Activated CD4-positive, alpha-beta T cell treated with anti-CD3 and anti-CD28 coated beads, Interleukin-2, amount 10 ng/mL, durations not matched to agents 7 days and 5 days (primary cell): Measurements from ENCODE around the gene SNRNP25. TPM values are rescaled to one million over a fixed set of nuclear protein-coding genes. Genes with fewer than 3 reads are reported as not detected.

ENCODE experiments used
- CTCF ChIA-PET: fragments of 350-600 bp; sonication (Branson Sonifier 250); formaldehyde crosslinking; loops from one replicate; lab custom pipeline; 2021; ENCODE audit warnings: antibody characterized with exemption; lab: Charles Lee
- POLR2A ChIA-PET: fragments of 350-600 bp; sonication (Branson Sonifier 250); formaldehyde crosslinking; loops from one replicate; lab custom pipeline; 2021; ENCODE audit warnings: antibody characterized with exemption; lab: Charles Lee
- DNase-seq: peaks from one replicate; pipeline ENCODE4 v3.0.0-alpha.2; 2020
- H3K27ac Mint-ChIP-seq: one replicate; pipeline ENCODE4 v1.8.0; 2021; ENCODE audit warnings: mild to moderate bottlenecking, moderate library complexity, mixed read lengths
- H3K27me3 Mint-ChIP-seq: one replicate; pipeline ENCODE4 v1.8.0; 2021; ENCODE audit warnings: mixed read lengths
- H3K36me3 Mint-ChIP-seq: one replicate; pipeline ENCODE4 v1.8.0; 2021; ENCODE audit warnings: low read depth, mixed read lengths
- H3K4me1 Mint-ChIP-seq: one replicate; pipeline ENCODE4 v1.8.0; 2021; ENCODE audit warnings: mixed read lengths
- H3K4me3 Mint-ChIP-seq: one replicate; pipeline ENCODE4 v1.8.0; 2021; ENCODE audit warnings: mild to moderate bottlenecking, moderate library complexity, mixed read lengths
- H3K9me3 Mint-ChIP-seq: one replicate; pipeline ENCODE4 v1.8.0; 2021; ENCODE audit warnings: mixed read lengths
- total RNA-seq, 2 experiments: library from RNA; stranded (reverse); gene quantifications; one replicate each; pipeline ENCODE4 v1.2.3, GENCODE V29; 2021

Gene SNRNP25
- total RNA-seq, 2 experiments from 2014 or later: 41.1 to 45.6 TPM

DNA sequence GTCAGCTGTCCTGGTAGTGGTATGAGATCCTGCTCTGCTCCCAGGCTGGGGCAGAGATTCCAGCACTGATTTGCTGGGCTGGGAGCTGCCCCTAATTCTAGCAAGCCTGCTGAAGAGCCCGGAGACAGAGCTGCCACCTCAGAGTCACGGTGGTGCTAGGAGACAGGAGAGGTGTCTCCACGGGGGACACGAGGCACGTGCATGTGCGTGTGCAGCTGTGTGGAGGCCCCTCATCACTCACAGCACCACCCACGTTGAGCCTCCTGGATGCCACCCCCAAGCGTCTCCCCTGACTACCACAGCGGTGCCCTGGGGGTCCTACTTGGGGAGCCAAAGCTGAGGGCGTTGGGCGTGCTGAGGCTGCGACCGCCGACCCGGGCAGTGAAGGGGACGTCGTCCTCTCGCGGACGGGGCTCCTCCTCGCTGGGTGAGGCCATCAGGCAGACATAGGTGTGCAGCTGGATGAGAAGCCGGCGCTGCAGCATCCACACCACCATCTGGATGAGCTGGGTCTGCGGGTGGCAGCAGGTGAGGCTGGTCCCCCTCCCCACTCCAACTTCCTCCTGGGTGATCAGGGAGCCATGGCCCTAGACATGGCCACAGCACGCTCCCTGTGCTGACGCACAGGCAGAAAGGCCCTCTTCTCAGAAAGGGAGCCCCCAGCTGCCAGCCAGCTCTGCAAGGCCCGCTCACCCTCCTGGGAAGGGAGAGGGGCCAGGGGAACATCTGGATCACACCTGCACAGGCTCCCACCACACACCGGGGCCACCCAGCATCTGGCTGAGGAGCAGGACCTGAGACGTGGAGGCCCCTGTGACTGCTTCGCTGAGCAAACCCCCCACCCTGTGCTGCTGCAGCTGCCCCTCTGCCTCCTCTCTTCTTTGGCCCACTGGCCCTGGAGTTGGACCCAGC, 36.0 kb downstream of the SNRNP25 start:
- no peaks in the 10 kb centered on the region for H3K27me3 Mint-ChIP-seq
- ChIA-PET POLR2A (no interaction called here), CTCF (interaction anchor here (0.8 to 2.2 kb wide), 3 partner anchors 15 to 24 kb away, joined by 3 to 9 read pairs (median 6); no protein-coding TSS in a partner anchor)
- peaks cover 11% of the 10 kb centered on the region for H3K36me3 Mint-ChIP-seq
- H3K27ac Mint-ChIP-seq: no peak overlapping the region
- peaks cover 15% of the 10 kb centered on the region for H3K4me1 Mint-ChIP-seq
- H3K4me3 Mint-ChIP-seq: no peak overlapping the region
- H3K9me3 Mint-ChIP-seq: no peaks in the 10 kb centered on the region
- no peak for DNase-seq

DNA sequence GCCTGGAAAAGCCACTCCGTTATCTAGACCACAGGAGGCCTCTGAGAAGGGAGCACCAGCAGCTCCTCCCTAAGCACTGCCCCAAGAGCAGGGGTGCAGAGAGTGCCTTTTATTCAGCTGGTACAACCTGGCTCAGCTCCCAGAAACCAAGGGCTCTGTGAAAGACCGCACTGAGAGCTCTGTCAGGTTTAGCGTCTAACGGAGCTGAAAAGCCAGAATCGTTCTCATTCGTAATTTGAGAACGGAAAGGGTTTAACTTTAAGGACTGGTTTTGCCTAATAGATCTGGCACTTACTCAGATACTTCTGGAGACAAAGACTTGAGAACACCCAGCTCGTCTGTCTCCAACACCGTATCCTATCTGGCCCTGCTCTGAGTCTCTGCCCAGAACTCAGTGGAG, 37.9 kb downstream of the SNRNP25 start:
- CTCF ChIA-PET: interaction anchor here (8.8 kb wide), 1 partner anchor 25 kb away, joined by 169 read pairs; the partner anchor contains the start of gene RHBDF1
- Mint-ChIP-seq H3K36me3 (peaks cover 5% of the 10 kb centered on the region), H3K27ac (no peak overlapping the region), H3K9me3 (no peaks in the 10 kb centered on the region), H3K27me3 (no peaks in the 10 kb centered on the region), H3K4me3 (no peak overlapping the region), H3K4me1 (no peaks in the 10 kb centered on the region)
- no peak for DNase-seq
- POLR2A ChIA-PET: no interaction called here

DNA sequence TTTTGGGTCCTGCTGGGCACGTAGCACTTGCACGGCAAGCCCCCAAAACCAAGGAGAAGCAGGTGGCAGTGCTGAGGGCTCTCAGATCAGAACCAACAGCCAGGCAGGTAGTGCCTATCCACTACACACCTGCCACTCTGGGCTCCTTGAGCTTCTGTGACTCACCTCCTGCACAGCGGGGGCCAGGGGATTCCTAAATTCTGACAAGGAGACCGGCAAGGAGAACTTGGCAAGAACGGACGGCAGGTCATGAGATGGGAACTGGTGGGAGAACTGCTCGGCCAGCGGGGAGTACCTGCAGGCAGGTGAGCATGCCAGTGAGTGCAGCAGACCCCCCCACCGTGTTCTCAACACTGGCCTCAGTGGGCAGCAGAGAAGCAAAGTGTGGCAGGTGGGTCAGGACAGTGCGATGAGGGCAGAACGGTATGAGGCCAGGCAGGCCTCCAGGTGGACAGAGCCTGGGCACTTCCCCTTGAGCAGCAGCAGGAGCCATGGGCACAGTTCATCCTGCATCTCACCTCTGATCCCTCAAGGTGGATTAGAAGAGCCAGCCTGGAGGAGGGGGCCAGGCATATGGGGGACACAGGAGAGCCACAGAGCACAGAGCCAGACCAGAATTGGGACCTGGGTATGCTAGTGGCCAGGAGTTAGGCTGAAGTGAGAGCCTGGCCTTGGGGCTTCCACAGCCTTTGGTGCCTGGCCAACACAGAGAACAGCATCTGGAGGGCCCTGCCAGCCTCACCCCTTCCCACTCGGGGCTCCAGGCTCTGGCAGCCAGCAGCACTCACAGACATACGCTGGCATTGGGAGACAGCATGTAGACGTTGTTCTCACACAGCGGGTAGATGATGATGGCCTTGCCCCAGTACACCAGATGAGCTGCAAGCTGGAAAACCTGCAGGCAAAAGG, 39.1 kb downstream of the SNRNP25 start:
- H3K4me1 Mint-ChIP-seq: peaks cover 7% of the 10 kb centered on the region
- no peak for DNase-seq
- H3K4me3 Mint-ChIP-seq: no peak overlapping the region
- H3K36me3 Mint-ChIP-seq: peaks cover 5% of the 10 kb centered on the region
- CTCF ChIA-PET: interaction anchor here (1.1 to 8.8 kb wide), 3 partner anchors 16 to 26 kb away, joined by 3 to 169 read pairs (median 5); partner anchors contain the start of gene RHBDF1
- no peaks in the 10 kb centered on the region for H3K9me3 Mint-ChIP-seq
- no peak overlapping the region for H3K27ac Mint-ChIP-seq
- POLR2A ChIA-PET: interaction anchor here (0.6 kb wide), 1 partner anchor 1058 kb away, joined by 3 read pairs; no protein-coding TSS in a partner anchor
- H3K27me3 Mint-ChIP-seq: no peaks in the 10 kb centered on the region

DNA sequence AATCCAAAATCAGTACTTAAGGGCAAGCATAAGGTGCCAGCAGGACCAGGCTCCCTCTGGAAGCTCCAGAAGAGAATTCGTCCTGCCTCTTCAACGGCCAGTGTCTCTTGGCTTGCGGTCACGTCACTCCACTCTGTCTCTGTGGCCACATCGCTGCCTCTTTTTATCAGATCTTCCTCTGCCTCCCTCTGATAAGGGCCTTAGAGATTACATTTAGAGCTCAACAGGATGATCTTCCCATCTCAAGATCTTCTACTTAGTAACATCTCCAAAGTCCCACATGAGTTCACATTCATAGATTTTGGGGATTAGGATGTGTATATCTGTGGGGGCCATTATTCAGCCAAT, 41.3 kb downstream of the SNRNP25 start:
- Mint-ChIP-seq H3K4me1 (peaks cover 8% of the 10 kb centered on the region), H3K9me3 (no peaks in the 10 kb centered on the region), H3K36me3 (peaks cover 5% of the 10 kb centered on the region), H3K27ac (no peak overlapping the region), H3K27me3 (no peaks in the 10 kb centered on the region), H3K4me3 (no peak overlapping the region)
- ChIA-PET CTCF (interaction anchor here (0.5 to 8.8 kb wide), 7 partner anchors 10 to 200 kb away, joined by 3 to 169 read pairs (median 3); partner anchors contain the start of genes MPG and RHBDF1), POLR2A (no interaction called here)
- DNase-seq: no peak

DNA sequence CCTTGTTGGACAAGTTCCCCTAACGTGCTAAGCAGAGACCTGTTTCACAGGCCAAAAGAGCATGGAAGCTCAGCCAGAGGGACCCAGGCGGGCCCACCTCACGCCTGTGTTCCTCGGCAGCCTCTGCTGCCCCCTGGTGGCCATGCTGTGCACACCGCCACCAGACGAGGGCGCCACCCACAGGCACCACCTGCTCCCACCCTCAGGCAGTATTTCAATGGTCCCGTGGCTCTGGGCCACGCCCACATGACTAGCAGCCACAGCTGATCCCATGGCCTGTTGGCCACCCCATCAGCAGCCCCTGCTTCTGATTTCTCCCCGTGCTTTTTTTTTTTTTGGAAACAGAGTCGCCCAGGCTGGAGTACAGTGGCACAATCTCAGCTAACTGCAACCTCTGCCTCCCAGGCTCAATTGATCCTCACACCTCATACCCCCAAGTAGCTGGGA, 43.3 kb downstream of the SNRNP25 start:
- Mint-ChIP-seq H3K9me3 (no peaks in the 10 kb centered on the region), H3K27me3 (no peaks in the 10 kb centered on the region)

DNA sequence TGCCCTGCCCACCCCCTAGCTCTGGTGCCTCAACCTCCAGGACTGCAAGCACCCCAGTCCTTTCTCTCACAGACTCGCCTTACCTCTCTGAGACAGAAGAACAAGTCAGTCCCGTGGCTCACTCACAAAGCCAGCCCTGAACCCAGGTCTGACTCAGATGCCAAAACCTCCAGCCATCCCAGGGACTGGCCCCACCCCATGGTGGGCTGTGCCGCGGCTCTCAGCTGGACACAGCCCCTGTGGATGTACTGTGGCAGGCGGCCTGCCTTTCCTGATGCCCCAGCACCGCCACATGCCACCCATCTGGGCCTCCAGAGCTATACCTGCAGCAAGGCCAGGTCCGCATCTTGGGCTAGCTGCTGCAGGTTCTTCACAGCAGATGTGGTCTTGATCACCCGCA, 44.2 kb downstream of the SNRNP25 start:
- POLR2A ChIA-PET: no interaction called here
- H3K36me3 Mint-ChIP-seq: no peaks in the 10 kb centered on the region
- H3K27ac Mint-ChIP-seq: no peak overlapping the region
- peaks cover 8% of the 10 kb centered on the region for H3K4me1 Mint-ChIP-seq
- H3K9me3 Mint-ChIP-seq: no peaks in the 10 kb centered on the region
- H3K27me3 Mint-ChIP-seq: no peaks in the 10 kb centered on the region
- H3K4me3 Mint-ChIP-seq: no peak overlapping the region
- no peak for DNase-seq
- CTCF ChIA-PET: interaction anchor here (0.7 to 8.8 kb wide), 12 partner anchors 9 to 264 kb away, joined by 3 to 169 read pairs (median 6); partner anchors contain the start of genes MPG and RHBDF1

More for the DNA sequence above, 43.3 kb downstream of the SNRNP25 start:
- peak; percentile 90 for DNase-seq
- H3K4me1 Mint-ChIP-seq: peaks cover 8% of the 10 kb centered on the region
- ChIA-PET CTCF (interaction anchor here (0.6 to 8.8 kb wide), 24 partner anchors 9 to 437 kb away, joined by 3 to 169 read pairs (median 4); partner anchors contain the start of genes FAM234A, MPG, POLR3K and RHBDF1), POLR2A (no interaction called here)
- H3K36me3 Mint-ChIP-seq: no peaks in the 10 kb centered on the region
- no peak overlapping the region for H3K4me3 Mint-ChIP-seq
- no peak overlapping the region for H3K27ac Mint-ChIP-seq

DNA sequence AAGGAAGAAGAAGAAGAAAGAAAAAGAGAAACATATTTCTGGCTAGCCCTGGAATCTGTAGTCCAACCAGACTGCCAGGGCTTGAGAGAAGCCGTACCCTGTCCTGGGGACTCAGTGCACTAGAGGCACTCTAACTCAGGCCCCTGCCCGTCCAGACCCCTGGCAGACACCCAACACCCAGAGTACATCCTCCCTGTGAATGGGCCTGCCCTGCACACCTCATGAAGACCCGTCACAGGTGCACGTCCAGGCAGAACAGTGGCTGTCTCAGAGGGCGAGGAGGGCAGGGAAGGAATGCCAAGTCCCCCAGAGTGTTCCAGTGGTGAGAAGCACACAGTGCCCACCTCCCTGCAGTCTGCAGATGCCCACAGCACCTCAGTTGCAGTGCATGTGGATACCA, 47.4 kb downstream of the SNRNP25 start:
- ChIA-PET CTCF (no interaction called here), POLR2A (no interaction called here)
- H3K9me3 Mint-ChIP-seq: no peaks in the 10 kb centered on the region
- peaks cover 8% of the 10 kb centered on the region for H3K4me1 Mint-ChIP-seq
- DNase-seq: no peak
- no peaks in the 10 kb centered on the region for H3K27me3 Mint-ChIP-seq
- H3K36me3 Mint-ChIP-seq: no peaks in the 10 kb centered on the region
- no peak overlapping the region for H3K27ac Mint-ChIP-seq
- no peak overlapping the region for H3K4me3 Mint-ChIP-seq

DNA sequence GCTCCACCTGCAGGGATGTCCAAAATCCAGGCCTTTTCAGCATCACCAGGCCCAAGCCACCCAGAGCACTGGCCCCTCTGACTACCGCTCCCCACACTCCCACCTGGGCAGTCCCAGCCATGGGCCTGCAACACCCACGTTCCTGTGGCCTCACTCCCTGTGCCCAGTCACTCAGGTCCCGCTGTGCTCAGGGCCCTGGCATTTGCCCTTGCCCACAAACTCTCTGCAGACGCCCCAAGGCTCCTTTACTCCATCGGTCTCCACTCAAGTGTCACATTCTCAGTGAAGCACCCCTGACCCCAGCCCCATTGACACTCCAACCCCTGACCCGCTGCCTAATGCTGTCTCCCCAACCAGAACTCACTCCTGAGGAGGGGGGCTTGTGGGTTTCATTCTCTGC, 48.0 kb downstream of the SNRNP25 start:
- POLR2A ChIA-PET: no interaction called here

DNA sequence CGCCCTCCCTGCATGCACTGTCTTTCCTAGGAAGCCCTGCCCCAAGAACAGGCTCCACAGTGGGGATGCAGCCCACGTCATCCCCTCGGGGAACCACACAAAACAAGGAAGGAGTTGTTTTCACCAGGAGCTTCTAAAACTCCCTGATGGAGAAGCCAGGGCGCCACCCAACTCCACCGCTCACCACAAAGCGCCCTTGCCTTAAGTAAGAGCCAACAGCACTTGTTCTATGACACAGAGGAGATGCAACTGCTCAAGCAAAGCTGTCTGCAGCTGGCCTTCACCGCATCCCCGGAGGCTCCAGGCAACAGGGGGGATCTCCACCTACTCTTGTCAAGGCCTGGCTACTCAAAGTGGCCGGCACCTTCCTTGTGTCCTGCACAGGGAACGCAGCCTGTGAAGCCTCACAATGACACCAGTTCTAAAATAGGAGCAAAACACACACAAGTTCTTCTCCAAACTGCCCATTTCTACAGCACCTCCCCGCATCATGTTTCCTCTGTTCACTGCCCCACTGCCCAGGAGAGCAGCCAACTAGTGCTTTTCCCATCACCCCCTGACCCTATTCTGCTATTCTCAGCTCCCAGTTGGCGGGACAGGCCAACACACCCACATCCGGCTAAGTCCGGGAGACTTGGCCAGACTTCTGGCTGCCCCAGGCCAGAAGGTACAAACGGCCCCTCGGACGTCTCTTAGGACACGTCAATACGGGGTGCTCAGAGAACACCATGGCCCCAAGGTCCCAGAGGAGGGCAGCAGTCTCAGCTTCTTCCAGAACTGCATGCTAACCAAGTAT, 48.6 kb downstream of the SNRNP25 start:
- no peaks in the 10 kb centered on the region for H3K27me3 Mint-ChIP-seq
- H3K4me3 Mint-ChIP-seq: no peak overlapping the region
- H3K36me3 Mint-ChIP-seq: no peaks in the 10 kb centered on the region
- peaks cover 4% of the 10 kb centered on the region for H3K4me1 Mint-ChIP-seq
- no peak for DNase-seq
- ChIA-PET CTCF (interaction anchor here (0.8 to 1.0 kb wide), 2 partner anchors 15 to 37 kb away, joined by 3 read pairs; no protein-coding TSS in a partner anchor), POLR2A (no interaction called here)
- H3K9me3 Mint-ChIP-seq: no peaks in the 10 kb centered on the region
- H3K27ac Mint-ChIP-seq: peak overlapping the region; percentile 58

More for the DNA sequence above, 48.0 kb downstream of the SNRNP25 start:
- CTCF ChIA-PET: interaction anchor here (0.8 to 1.0 kb wide), 2 partner anchors 16 to 36 kb away, joined by 3 read pairs; no protein-coding TSS in a partner anchor
- Mint-ChIP-seq H3K27me3 (no peaks in the 10 kb centered on the region), H3K9me3 (no peaks in the 10 kb centered on the region), H3K36me3 (no peaks in the 10 kb centered on the region), H3K27ac (no peak overlapping the region), H3K4me1 (peaks cover 7% of the 10 kb centered on the region), H3K4me3 (no peak overlapping the region)
- no peak for DNase-seq

DNA sequence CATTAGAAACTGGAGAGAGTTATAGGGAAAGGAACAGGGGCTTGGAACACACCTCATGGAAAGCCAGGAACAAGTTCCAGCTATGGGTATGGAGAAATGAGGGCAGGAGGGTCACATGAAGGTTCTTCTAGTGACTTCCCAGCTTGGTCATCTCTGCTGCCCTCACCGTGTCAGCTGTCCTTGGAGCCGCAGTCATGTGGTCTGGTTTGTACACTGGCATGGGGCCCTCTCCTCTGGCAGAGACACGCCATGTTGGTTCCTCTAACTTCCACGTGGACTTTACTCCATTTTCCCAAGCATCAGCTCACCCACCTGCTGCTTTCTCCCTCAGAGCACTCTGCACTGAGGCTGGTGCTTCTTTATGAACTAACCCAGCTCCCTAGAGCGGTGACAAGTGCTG, 50.7 kb downstream of the SNRNP25 start:
- Mint-ChIP-seq H3K9me3 (no peaks in the 10 kb centered on the region), H3K4me3 (no peak overlapping the region), H3K4me1 (peaks cover 2% of the 10 kb centered on the region), H3K27ac (no peak overlapping the region), H3K27me3 (no peaks in the 10 kb centered on the region), H3K36me3 (no peaks in the 10 kb centered on the region)
- ChIA-PET CTCF (interaction anchor here (0.6 to 1.4 kb wide), 5 partner anchors 12 to 232 kb away, joined by 3 to 6 read pairs (median 3); no protein-coding TSS in a partner anchor), POLR2A (no interaction called here)
- no peak for DNase-seq

DNA sequence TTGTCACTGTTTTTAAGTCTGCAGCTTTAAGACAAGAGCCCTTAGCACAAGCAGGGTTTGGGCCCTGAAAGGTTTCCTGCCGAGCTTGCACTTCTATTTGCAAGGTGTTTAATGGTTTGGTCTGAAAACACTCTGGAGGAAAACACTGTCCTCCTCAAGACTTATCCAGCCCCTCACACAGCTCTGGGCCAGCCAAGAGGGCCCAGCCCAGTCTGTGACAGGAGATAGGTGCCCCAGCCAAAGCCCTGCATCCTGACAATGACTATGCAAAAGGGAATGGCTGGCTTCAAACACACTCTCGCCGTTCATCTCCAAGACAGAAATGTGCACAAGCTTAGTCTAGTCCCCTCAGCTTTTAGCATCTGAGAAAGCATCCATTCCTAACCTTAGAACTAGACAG, 51.3 kb downstream of the SNRNP25 start:
- H3K36me3 Mint-ChIP-seq: peaks cover 5% of the 10 kb centered on the region

More for the DNA sequence above, 51.3 kb downstream of the SNRNP25 start:
- ChIA-PET CTCF (interaction anchor here (1.4 kb wide), 1 partner anchor 37 kb away, joined by 3 read pairs; no protein-coding TSS in a partner anchor), POLR2A (no interaction called here)
- Mint-ChIP-seq H3K27me3 (no peaks in the 10 kb centered on the region), H3K9me3 (no peaks in the 10 kb centered on the region), H3K4me3 (no peak overlapping the region), H3K4me1 (peaks cover 2% of the 10 kb centered on the region), H3K27ac (no peak overlapping the region)
- no peak for DNase-seq
